Nucleus accumbens (tissue), 56 donors: ENCODE data around the gene OR52B2.
"Not testable (repeated sequence)": the region's sequence is repeated elsewhere in the genome, so short reads cannot be mapped to it uniquely, and the experiment has no call there.

ENCODE experiments used
- DNase-seq, 56 donors: peaks; one replicate each; lab custom pipeline; 2025; lab: John Stamatoyannopoulos, UW

Gene OR52B2

DNA sequence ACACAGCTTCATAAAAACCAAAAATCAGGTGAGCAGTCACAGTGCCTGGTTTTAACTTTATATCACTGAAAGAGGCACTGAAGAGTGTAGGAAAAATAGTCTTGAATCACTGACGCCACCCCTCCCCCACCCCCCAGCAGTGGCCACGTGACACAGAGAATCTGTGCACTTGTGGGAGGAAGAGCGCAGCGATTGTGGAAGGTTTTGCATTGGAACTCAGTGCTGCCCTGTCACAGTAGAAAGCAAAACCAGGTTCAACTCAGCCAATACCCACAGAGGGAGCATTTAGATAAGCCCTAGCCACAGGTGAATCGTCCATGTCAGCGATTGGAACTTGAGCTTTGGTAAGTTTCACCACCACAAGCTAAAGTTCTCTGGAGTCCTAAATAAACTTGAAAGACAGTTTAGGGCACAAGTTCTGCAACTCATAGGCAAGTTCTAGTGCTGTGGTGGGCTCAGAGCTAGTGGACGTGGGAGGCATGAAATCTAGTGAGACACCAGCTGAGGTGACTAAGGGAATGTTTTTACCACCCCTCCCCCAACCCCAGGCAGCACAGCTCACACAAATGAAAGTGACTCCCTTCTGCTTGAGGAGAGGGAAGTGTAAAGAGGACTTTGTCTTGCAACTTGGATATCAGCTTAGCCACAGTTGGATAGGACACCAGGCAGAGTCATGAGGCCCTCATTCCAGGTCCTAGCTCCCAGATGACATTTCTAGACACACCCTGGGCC, 13.3 kb downstream of the OR52B2 start:
- DNase-seq = no peak

DNA sequence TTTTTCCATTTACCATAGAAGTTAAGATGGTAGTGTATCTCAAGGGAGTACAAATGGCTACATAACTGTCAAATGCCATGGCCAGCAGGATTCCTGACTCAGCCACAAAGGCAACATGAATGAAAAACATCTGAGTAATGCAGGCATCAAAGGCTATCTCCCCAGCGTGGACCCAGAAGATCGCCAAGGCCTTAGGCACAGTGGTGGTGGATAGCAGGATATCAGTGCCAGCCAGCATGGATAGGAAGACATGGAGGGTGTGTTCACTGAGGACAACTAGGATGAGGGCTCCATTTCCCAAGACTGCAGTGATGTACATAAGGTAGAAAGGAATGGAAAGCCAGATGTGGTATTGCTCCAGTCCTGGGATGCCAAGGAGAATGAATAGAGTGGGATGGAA, 18.0 kb downstream of the OR52B2 start:
- DNase-seq = no peak

DNA sequence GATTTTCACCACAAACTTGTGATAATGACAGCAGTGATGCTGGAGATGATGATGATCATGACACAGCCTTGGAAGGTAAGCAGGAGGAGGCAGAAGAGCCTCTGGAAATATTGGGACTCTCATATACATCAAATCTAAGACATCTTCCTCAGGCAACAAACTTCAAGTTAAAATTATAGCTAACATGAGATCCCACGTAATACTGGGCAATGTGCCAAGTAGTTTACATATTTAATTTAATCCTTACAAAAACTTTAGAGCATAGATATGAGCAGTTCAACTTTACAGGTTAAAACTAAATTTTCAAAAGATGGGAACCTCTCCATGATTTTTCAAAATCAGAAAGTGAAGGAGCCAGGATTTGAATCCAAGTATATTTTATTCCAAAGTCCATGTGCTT, 19.0 kb downstream of the OR52B2 start:
- DNase-seq = no peak

DNA sequence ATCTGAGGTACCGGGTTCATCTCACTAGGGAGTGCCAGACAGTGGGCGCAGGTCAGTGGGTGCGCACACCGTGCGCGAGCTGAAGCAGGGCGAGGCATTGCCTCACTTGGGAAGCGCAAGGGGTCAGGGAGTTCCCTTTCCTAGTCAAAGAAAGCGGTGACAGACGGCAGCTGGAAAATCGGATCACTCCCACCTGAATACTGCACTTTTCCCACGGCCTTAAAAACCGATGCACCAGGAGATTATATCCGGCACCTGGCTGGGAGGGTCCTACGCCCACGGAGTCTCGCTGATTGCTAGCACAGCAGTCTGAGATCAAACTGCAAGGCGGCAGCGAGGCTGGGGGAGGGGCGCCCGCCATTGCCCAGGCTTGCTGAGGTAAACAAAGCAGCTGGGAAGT, 26.4 kb downstream of the OR52B2 start:
- DNase-seq = not testable (repeated sequence)

DNA sequence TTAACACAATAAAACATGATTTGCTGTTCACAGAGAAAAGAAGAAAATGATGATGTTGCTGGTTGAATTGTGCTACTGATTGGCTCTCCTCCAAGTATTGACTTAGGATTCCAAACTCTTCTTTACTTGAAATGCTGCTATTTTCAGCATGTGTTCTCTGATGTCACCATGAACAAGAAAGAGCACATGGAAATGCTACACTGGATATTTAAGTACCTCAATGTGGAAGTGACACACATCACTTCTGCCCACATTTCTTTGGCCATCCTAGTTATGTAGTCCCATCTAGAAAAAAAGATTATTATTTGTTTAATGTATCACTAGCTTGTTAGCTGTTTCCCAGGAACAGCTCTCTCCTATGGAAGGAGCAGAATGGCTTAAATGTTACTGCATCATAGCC, 27.2 kb downstream of the OR52B2 start:
- DNase-seq = no peak

DNA sequence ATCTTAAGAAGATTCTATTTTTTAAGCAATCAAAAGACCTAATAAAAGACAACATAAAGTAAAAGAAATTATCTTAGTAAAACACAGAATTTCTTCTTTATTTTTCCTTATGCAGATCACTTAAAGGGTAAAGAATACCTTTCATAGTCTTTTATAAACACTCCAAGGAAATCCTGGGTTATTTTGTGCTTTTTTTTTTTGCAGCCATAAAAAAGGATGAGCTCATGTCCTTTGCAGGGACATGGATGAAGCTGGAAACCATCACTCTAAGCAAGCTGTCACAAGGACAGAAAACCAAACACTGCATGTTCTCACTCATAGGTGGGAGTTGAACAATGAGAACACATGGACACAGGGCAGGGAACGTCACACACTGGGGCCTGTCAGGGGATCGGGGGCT, 34.2 kb downstream of the OR52B2 start:
- not testable (repeated sequence) for DNase-seq

DNA sequence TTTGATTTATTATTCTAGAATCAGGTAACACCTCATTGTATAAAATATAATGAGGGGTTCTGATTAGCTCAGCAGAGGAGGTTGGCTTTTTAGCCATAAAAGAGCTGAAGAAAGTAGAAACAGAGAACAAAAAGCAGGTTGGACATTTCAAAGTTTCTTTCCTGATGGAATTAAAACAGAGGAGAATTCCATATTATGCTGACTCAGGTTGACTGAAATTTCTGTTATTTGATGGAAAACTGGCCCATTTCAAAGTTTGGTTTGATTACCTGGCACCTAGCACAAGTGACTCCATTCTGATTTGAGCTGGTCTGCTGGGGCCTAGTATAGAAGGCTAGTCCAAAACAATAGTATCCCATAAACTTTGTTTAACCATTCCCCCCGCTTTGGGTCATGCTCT, 37.7 kb downstream of the OR52B2 start:
- DNase-seq = no peak

DNA sequence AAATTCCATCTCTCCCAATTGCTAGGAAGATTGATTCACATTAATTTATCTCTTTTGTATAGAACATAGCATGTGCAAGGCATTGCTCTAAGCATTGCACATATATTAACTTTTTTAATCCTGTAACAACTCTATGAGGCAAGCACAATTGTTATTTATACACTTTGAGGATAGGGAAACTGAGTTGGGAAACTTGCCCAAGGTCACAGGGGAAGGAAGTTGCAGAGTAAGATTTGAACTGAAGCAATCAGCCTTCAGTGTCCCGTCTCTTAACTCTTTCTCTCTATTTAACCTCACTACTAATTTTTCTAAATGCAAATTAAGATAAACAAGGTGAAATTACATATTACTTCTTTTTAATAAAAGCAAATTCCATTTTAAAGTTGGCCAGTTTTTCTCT, 40.5 kb downstream of the OR52B2 start:
- DNase-seq = no peak

DNA sequence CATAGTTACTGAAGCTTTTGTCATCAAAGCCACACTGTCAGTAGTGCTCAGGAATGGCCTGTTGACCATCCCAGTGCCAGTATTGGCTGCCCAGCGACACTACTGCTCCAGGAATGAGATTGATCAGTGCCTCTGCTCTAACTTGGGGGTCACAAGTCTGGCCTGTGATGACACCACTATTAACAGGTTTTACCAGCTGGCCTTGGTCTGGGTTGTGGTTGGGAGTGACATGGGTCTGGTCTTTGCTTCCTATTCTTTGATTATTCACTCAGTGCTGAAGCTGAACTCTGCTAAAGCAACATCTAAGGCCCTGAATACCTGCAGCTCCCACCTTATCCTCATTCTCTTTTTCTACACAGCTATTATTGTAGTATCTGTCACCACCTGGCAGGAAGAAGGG, 41.1 kb downstream of the OR52B2 start:
- DNase-seq = no peak

DNA sequence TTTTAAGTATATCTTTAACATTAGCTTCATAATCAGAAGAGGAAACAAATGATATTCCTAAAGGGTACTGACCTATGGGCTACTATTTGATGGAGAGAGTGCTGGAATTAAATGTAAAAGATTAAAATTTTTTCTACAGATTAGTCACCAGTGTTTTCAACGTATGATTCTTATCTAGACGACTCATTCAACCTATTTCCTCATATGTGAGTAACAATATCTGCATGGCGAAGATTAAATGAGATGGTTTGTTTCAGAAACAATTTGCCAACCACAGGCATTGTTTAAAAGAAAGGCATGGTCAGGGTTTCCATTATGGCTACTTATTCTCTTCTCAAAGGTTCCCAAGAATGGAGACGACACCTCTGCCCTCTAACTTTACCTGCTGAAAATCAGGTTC, 42.2 kb downstream of the OR52B2 start:
- DNase-seq = no peak

DNA sequence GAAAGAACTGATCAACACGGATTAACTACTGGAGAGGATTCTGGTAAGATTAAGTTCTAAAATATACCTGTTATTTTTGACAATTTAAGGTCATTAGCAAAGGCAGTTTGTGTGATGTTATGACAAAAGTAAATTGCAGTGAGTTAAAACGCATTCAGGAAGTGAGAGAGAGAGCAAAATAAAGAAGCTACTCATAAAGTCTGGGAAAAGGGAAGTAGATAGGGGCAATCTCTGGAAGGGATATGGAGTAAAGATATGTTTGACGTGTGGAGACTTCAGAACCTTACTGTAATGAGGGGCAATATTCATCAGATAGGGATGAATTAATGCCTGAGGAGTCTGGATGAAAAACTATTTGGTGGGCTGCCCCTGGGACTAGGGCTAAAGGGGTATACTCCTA, 45.9 kb downstream of the OR52B2 start:
- no peak for DNase-seq
